Activated naive CD4-positive, alpha-beta T cell treated with anti-CD3 and anti-CD28 coated beads, Interleukin-2, amount 50 U/mL, for 24 hours (primary cell): ENCODE measurements around the gene TBC1D5.
"Not testable (repeated sequence)": the region's sequence is repeated elsewhere in the genome, so short reads cannot be mapped to it uniquely, and the experiment has no call there.

ENCODE experiments used
- H3K27ac Mint-ChIP-seq: one replicate; pipeline ENCODE4 v1.8.0; 2021; ENCODE audit warnings: mild to moderate bottlenecking, mixed read lengths
- H3K27me3 Mint-ChIP-seq: one replicate; pipeline ENCODE4 v1.8.0; 2021; ENCODE audit warnings: mixed read lengths
- H3K36me3 Mint-ChIP-seq: one replicate; pipeline ENCODE4 v1.8.0; 2021; ENCODE audit warnings: mixed read lengths
- H3K4me1 Mint-ChIP-seq: one replicate; pipeline ENCODE4 v1.8.0; 2021; ENCODE audit warnings: mixed read lengths
- H3K4me3 Mint-ChIP-seq: one replicate; pipeline ENCODE4 v1.8.0; 2021; ENCODE audit warnings: mild to moderate bottlenecking, mixed read lengths
- H3K9me3 Mint-ChIP-seq: one replicate; pipeline ENCODE4 v1.8.0; 2021; ENCODE audit warnings: mixed read lengths

Gene TBC1D5

DNA sequence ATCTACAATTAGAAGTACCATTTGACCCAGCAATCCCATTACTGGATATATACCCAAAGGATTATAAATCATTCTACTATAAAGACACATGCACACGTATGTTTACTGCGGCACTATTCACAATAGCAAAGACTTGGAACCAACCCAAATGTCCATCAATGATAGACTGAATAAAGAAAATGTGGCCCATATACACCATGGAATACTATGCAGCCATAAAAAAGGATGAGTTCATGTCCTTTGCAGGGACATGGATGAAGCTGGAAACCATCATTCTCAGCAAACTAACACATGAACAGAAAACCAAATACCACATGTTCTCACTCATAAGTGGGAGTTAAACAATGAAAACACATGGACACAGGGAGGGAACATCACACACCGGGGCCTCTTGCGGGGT is 92.7 kb downstream of the TBC1D5 start:
- not testable (repeated sequence) for H3K36me3 Mint-ChIP-seq, H3K4me1 Mint-ChIP-seq, H3K4me3 Mint-ChIP-seq, H3K27me3 Mint-ChIP-seq, H3K27ac Mint-ChIP-seq, H3K9me3 Mint-ChIP-seq

DNA sequence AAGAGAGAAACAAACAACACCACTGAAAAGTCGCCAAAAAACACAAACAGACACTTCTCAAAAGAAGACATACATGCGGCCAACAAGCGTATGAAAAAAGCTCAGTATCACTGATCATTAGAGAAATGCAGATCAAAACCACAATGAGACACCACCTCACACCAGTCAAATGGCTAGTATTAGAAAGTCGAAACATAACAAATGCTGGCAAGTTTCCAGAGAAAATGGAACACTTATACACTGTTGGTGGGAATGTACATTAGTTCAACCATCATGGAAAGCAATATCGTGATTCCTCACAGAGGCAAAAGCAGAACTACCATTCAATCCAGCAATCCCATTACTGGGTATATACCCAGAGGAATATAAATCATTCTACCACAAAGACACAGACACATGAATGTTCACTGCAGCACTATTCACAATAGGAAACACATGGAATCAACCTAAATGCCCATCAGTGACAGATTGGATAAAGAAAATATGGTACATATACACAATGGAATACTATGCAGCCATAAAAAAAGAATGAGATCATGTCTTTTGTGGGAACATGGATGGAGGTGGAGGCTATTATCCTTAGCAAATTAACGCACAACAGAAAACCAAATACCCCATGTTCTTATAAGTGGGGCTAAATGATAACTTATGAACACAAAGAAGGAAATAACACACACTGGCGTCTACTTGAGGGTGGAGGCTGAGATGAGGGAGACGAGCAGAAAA is 93.6 kb downstream of the TBC1D5 start:
- H3K4me1 Mint-ChIP-seq, H3K27me3 Mint-ChIP-seq, H3K9me3 Mint-ChIP-seq, H3K27ac Mint-ChIP-seq, H3K36me3 Mint-ChIP-seq, H3K4me3 Mint-ChIP-seq: not testable (repeated sequence)

DNA sequence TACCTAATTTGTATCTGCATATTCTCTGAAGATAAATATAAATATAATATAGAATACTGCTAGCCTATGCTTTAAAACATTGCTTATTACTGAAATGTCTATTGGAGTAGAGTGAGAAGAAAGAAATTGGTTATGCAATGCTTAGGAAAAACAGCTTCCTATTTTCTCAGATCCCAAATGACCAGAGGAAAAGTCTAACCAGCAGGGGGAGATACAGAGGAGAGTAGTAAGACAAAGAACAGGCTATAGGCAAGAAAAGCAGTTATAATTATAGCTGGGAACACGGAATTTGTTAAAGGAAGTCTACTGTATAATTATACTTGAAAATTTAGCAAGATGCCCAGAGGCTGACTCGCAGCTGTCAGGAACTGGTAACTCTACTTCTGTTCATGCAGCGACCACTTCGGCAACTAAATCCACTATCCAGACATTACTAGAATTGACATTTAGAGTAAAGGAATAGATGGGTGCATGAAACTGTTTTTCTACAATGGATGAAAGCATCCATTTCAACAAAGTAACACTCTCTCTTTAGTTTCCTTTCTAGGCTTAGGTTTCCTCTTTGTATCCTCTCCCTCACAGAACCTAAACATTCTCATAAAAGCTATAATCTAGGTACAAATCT is 97.2 kb downstream of the TBC1D5 start:
- H3K27me3 Mint-ChIP-seq = no peaks in the 10 kb centered on the region
- H3K27ac Mint-ChIP-seq = no peak overlapping the region
- peaks cover 12% of the 10 kb centered on the region for H3K4me1 Mint-ChIP-seq
- H3K9me3 Mint-ChIP-seq = peaks cover 5% of the 10 kb centered on the region
- H3K4me3 Mint-ChIP-seq = no peak overlapping the region
- peaks cover 6% of the 10 kb centered on the region for H3K36me3 Mint-ChIP-seq

DNA sequence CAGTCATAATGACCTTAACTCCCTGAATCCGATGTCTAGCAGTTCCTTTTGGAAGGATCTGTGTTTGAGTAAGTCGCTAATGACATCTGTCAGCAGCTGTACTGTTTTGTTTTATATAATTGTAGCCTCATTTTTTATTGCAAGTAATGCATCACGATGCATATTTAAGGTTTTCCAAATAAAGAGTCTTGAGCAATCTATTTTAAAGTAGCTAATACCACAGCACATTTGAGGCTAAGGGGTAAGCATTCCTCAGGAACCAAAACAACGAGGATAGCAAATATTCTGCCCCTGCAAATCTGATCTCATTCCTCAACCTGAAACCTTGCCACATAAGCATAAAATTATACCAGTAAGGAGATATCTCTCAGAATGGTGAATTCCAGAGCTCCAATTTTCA is 98.7 kb downstream of the TBC1D5 start:
- H3K27me3 Mint-ChIP-seq = no peaks in the 10 kb centered on the region
- H3K4me1 Mint-ChIP-seq = peaks cover 24% of the 10 kb centered on the region
- no peaks in the 10 kb centered on the region for H3K9me3 Mint-ChIP-seq
- H3K4me3 Mint-ChIP-seq = no peak overlapping the region
- H3K27ac Mint-ChIP-seq = no peak overlapping the region
- peaks cover 3% of the 10 kb centered on the region for H3K36me3 Mint-ChIP-seq

DNA sequence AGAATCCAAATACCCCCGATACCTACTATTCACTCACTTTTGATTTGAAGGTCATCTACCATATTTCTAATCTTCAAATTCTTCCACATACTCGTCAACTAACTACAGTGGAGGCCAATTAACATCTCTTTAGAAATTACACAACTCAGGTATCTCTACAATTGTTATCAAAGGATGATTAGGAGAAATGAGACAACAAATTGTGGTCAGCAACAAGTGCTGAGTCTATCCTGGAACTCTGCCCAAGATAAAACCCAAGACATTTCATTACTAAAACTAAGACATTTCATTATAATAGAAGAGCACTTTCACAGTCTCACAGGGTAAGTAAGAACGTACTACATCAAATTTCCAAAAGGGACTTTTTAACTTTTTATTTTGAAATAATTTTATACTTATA is 100.0 kb downstream of the TBC1D5 start:
- peaks cover 29% of the 10 kb centered on the region for H3K4me1 Mint-ChIP-seq
- no peaks in the 10 kb centered on the region for H3K27me3 Mint-ChIP-seq
- H3K27ac Mint-ChIP-seq = no peak overlapping the region
- peaks cover 4% of the 10 kb centered on the region for H3K36me3 Mint-ChIP-seq
- no peak overlapping the region for H3K4me3 Mint-ChIP-seq
- no peaks in the 10 kb centered on the region for H3K9me3 Mint-ChIP-seq

DNA sequence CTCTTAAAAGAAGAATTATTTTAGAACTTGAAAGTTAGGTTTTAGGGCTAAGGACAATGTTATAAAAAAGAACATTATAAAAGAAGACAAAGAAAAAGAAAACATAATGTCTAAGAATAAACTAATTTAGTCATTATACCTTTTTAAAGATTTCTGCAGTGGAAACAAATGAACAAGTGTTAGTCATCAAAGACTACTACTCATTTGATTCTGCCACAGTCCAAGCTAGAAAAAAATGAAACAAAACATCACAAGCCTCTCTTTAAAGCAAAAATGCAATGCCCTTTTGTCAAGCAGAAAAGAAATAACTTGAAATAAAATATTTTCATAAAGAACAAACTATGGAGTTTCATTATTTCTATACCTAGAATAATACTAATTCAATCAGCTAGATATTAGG is 102.0 kb downstream of the TBC1D5 start:
- H3K27ac Mint-ChIP-seq = no peak overlapping the region
- no peak overlapping the region for H3K4me3 Mint-ChIP-seq
- peaks cover 29% of the 10 kb centered on the region for H3K4me1 Mint-ChIP-seq
- no peaks in the 10 kb centered on the region for H3K27me3 Mint-ChIP-seq
- peaks cover 6% of the 10 kb centered on the region for H3K36me3 Mint-ChIP-seq
- no peaks in the 10 kb centered on the region for H3K9me3 Mint-ChIP-seq

DNA sequence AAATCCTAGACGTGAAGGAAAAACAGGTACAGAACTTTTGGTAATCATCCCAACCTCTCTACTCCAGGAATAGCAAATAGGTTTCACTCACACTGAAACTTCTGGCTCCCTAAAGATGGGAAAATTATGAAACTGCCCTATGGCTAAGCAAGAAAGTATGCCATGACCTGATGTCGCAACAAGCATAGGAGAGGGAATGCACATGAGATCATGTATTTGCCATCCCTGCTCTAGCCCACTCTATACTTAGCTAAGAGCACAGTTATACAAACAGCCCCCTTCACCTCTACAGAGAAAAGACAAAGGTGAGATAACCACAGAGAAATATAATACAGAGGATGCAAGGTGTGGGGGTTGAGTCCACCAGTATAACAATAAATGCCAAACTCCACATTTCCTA is 102.7 kb downstream of the TBC1D5 start:
- no peaks in the 10 kb centered on the region for H3K27me3 Mint-ChIP-seq
- no peaks in the 10 kb centered on the region for H3K9me3 Mint-ChIP-seq
- peaks cover 29% of the 10 kb centered on the region for H3K4me1 Mint-ChIP-seq
- peak overlapping the region; percentile 0 for H3K4me3 Mint-ChIP-seq
- H3K27ac Mint-ChIP-seq = peak overlapping the region; percentile 68
- H3K36me3 Mint-ChIP-seq = peaks cover 9% of the 10 kb centered on the region

DNA sequence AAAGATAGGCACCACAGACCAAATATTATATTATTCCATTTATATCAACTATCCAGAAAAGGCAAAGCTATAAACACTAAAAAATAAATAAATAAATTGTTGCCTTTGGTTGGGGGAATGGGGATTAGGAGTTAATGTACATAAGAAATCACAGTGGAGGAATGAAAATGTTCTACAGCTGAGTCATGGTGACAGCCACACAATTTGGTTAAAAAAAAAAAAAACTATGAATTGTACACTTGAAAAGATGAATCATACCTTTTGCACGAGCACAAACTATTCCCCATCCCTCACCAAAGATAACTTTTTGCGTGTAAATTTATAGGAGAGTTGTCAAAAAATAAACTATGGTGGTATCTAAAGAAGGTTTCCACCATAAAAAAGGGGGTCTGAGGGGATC is 103.2 kb downstream of the TBC1D5 start:
- H3K9me3 Mint-ChIP-seq = peaks cover 2% of the 10 kb centered on the region
- no peak overlapping the region for H3K27ac Mint-ChIP-seq
- H3K4me3 Mint-ChIP-seq = no peak overlapping the region
- H3K27me3 Mint-ChIP-seq = no peaks in the 10 kb centered on the region
- peaks cover 10% of the 10 kb centered on the region for H3K36me3 Mint-ChIP-seq
- peaks cover 29% of the 10 kb centered on the region for H3K4me1 Mint-ChIP-seq

DNA sequence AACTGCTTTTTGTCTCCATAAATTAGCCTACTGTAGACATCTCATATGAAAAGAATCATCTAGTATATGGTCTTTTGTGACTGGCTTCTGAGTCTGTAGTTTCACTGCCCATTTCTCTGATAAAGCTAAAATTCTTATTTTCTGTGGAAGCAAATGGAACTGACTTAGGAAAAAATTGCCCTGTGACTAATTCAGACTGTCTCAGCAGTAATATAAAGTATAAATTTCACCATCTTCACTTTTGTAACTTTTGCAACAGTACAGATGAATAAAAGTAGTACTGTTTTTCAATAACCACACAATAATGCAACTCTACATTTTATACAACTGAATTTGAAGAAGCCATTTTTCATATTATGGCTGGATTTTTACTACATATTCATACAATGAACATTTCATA is 104.1 kb downstream of the TBC1D5 start:
- Mint-ChIP-seq H3K4me3 (no peak overlapping the region), H3K27me3 (no peaks in the 10 kb centered on the region), H3K36me3 (peaks cover 11% of the 10 kb centered on the region), H3K9me3 (peaks cover 5% of the 10 kb centered on the region), H3K27ac (no peak overlapping the region), H3K4me1 (peaks cover 29% of the 10 kb centered on the region)

DNA sequence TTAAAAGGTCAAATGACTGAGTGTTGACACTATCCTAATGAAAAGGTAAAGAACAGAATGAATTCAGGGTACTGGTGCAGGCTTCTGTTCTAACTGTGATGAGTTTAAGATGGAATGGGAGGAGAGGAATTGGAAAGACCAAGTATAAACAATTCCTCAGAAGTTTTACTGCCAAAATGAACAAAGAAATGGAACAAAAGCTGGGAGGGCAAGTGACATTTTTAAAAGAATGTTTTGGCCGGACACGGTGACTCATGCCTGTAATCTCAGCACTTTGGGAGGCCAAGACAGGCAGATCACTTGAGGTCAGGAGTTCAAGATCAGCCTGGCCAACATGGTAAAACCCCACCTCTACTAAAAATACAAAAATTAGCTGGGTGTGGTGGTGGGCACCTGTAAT is 106.8 kb downstream of the TBC1D5 start:
- not testable (repeated sequence) for H3K9me3 Mint-ChIP-seq, H3K27ac Mint-ChIP-seq, H3K4me3 Mint-ChIP-seq, H3K27me3 Mint-ChIP-seq, H3K36me3 Mint-ChIP-seq
- peaks cover 42% of the 10 kb centered on the region for H3K4me1 Mint-ChIP-seq

DNA sequence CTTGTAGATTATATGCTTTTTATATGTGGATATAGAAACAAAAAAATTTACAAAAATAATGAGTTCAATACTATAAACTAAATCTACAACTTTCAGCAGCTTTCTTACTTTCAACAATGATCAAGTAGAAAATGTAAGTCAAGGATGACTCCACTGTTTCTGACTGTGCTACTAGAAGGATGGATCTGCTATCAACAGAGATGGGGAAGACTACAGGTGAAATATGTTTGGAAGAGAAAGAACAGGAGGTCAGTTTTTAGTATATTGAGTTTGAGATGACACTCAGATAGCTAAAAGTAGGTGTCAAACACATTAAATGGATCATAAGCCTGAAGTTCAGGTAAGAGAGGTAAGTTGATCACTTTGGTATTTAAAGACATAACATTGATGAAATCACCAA is 107.5 kb downstream of the TBC1D5 start:
- Mint-ChIP-seq H3K9me3 (peaks cover 5% of the 10 kb centered on the region), H3K36me3 (peaks cover 10% of the 10 kb centered on the region), H3K27ac (peak overlapping the region; percentile 0), H3K4me1 (peaks cover 39% of the 10 kb centered on the region), H3K4me3 (no peak overlapping the region), H3K27me3 (no peaks in the 10 kb centered on the region)

DNA sequence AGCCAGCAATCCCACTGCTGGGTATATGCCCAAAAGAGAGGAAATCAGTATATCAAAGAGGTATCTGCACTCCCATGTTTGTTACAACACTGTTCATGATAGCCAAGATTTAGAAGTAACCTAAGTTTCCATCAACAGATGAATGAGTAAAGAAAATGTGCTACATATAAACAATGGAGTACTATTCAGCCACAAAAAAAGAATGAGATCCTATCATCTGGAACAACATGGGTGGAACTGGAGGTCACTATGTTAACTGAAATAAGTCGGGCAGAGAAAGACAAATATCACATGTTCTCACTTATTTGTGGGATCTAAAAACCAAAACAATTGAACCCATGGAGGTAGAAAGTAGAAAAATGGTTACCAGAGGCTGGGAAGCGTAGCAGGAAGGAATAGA is 108.2 kb downstream of the TBC1D5 start:
- Mint-ChIP-seq H3K27ac (no peak overlapping the region), H3K36me3 (peaks cover 10% of the 10 kb centered on the region), H3K27me3 (no peaks in the 10 kb centered on the region), H3K4me3 (no peak overlapping the region), H3K9me3 (peaks cover 5% of the 10 kb centered on the region), H3K4me1 (peaks cover 31% of the 10 kb centered on the region)

DNA sequence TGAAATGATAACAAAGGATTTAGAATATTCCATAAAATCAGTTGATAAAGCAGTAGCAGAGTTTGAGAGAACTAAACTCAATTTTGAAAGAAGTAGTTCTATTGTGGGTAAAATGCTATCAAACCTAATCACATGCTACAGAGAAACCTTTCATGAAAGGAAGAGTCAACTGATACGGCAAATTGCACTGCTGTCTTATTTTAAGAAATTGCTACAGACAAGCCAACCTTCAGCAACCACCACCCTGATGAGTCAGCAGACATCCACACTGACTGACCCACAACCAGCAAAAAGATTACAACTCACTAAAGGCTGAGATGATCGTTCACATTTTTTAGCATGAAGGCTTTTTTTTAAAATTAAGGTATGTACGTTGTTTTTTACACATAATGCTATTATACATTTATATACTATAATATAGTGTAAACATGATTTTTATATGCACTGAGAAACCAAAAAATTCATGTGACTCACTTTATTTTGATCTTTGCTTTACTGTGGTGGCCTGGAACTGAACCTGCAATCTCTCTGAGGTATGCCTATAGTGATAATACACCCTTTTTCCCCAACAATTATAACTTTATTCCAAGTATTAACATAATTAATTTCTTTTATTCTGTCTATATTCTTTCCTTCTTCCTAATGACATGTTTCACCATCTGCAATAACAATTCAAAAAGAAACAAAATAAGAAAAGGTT is 109.9 kb downstream of the TBC1D5 start:
- peaks cover 22% of the 10 kb centered on the region for H3K4me1 Mint-ChIP-seq
- no peak overlapping the region for H3K27ac Mint-ChIP-seq
- peaks cover 9% of the 10 kb centered on the region for H3K36me3 Mint-ChIP-seq
- H3K9me3 Mint-ChIP-seq = peaks cover 5% of the 10 kb centered on the region
- no peak overlapping the region for H3K4me3 Mint-ChIP-seq
- no peaks in the 10 kb centered on the region for H3K27me3 Mint-ChIP-seq

DNA sequence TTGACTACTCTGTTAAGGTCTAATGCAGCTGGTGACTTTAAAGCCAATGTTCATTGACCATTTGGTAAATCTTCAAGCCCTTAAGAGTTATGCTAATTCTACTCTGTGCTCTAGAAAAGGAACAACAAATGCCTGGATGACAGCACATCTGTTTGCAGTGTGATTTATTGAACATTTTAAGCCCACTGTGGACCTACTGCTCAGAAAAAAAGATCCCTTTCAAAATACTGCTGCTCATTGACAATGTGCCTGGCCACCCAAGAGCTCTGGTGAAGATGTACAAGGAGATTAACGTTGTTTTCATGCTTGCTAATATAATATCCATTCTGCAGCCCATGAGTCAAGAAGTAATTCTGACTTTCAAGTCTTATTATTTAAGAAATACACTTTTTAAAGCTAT is 110.8 kb downstream of the TBC1D5 start:
- H3K4me3 Mint-ChIP-seq = no peak overlapping the region
- H3K36me3 Mint-ChIP-seq = peaks cover 9% of the 10 kb centered on the region
- H3K9me3 Mint-ChIP-seq = peaks cover 5% of the 10 kb centered on the region
- H3K27me3 Mint-ChIP-seq = no peaks in the 10 kb centered on the region
- H3K27ac Mint-ChIP-seq = no peak overlapping the region
- peaks cover 31% of the 10 kb centered on the region for H3K4me1 Mint-ChIP-seq

DNA sequence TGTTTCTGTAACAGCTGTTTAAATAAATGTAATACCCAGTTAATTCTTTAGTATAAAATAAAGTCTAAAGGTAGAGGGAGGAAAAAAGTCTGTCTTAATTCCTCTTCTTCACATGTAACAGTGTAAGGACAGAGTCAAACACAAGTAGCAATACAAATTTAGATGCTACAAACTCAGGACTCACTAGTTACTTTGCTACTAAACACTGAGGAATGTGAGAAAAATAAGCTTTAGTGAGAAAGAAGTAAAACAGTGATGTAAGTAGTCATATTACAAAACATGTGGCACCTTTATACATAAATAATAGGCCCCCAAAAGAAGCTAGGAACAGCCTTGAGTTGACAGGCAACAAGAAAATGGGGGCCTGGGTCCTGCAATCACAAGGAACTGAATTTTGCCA is 113.0 kb downstream of the TBC1D5 start:
- Mint-ChIP-seq H3K36me3 (peaks cover 6% of the 10 kb centered on the region), H3K4me3 (no peak overlapping the region), H3K27ac (no peak overlapping the region), H3K27me3 (no peaks in the 10 kb centered on the region), H3K4me1 (peaks cover 36% of the 10 kb centered on the region), H3K9me3 (peaks cover 4% of the 10 kb centered on the region)

DNA sequence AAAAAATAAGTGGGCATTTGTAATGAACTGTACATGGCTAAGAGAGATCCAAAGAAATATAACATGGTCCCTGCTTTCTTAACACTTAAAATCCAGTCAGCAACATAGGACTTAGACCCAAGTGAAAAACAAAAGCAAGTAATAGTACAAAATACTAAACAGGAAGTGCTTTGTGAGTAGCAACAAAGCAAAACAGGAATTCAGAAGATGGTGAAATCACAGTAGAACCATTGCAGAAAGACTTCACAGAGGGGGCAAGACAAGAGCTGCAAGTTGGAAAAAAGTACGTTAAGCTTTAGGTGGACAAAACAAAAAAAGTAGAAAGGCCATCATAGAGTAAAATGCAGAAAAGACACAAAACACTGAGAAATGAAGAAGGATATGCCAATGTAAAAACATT is 116.0 kb downstream of the TBC1D5 start:
- Mint-ChIP-seq H3K4me3 (no peak overlapping the region), H3K36me3 (peaks cover 15% of the 10 kb centered on the region), H3K27ac (no peak overlapping the region), H3K9me3 (no peaks in the 10 kb centered on the region), H3K4me1 (peaks cover 18% of the 10 kb centered on the region), H3K27me3 (no peaks in the 10 kb centered on the region)
